ENCODE measurements around the gene H2BW1.
"Not testable (repeated sequence)": the region's sequence is repeated elsewhere in the genome, so short reads cannot be mapped to it uniquely, and the experiment has no call there.

H2BW1 gene

DNA sequence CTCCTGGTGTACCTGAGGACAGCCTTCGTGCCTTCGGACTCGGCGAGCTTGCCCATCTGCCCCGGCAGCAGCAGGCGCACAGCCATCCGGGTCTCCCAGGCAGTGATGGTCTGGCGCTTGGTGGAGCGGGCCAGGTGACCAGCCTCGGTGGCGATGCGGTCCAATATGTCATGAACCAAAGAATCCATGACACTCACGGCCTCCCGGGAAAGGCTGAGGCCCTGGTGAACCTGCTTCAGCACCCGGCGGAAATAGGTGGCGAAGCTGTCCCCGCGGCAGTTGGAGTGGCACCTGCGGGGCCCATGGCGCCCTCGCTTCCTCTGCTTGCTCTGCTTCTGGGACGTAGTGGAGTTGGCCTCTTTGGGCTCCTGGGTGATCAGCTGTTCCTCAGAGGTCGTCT lies 350 bp downstream of the H2BW1 start:
- no peak for DNase-seq (ENCODE audit: low read depth)
- no peak overlapping the region for H3K4me3 ChIP-seq (replicated peaks; ENCODE audit: low read depth, low read length)
- TF ChIP-seq, protein P1, sequence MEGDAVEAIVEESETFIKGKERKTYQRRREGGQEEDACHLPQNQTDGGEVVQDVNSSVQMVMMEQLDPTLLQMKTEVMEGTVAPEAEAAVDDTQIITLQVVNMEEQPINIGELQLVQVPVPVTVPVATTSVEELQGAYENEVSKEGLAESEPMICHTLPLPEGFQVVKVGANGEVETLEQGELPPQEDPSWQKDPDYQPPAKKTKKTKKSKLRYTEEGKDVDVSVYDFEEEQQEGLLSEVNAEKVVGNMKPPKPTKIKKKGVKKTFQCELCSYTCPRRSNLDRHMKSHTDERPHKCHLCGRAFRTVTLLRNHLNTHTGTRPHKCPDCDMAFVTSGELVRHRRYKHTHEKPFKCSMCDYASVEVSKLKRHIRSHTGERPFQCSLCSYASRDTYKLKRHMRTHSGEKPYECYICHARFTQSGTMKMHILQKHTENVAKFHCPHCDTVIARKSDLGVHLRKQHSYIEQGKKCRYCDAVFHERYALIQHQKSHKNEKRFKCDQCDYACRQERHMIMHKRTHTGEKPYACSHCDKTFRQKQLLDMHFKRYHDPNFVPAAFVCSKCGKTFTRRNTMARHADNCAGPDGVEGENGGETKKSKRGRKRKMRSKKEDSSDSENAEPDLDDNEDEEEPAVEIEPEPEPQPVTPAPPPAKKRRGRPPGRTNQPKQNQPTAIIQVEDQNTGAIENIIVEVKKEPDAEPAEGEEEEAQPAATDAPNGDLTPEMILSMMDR (IDR thresholded peaks at IDR 0.05; ENCODE audit: low read length, missing control alignments) = no peak

DNA sequence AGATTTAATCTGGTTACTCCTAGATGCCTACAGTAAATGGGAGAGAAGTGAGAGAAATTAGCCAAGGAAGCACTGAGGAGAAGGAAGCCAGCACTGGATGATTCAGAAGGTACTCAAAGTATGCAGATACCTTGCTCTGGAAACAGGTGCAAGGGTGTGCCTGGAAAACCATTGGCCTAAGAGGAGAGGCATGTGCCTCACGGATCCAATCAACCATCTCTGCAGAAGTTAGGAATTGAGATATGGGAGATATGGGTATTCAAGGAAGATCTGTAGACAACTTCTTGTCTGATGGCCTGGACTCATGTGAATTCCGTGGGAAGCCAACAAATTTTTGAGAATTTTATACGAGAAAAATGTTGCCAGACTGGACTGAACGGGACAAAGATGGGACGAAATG lies 4.7 kb downstream of the H2BW1 start:
- TF ChIP-seq, protein P1 (IDR thresholded peaks at IDR 0.05; ENCODE audit: low read length, missing control alignments) = no peak
- H3K4me3 ChIP-seq (replicated peaks; ENCODE audit: low read depth, low read length) = no peak overlapping the region
- DNase-seq (ENCODE audit: low read depth) = no peak

DNA sequence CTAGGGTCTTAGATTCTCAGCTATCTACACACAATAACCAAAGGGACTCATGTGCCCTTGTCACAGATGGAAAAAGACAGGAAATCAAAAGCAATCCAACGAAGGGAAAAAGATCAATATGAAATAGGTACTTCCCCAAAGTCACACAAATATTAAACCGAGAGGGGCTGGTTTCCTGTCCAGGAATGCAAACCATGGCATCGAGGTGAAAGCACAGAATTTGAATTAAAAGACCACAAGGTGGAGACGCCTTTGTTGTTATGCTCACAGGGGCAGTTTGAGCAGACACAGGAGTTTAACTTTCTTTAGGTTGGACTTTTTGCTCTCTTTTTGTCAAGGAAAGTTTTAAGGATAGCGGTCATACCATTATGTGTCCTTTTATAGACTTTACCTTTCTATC lies 14.3 kb downstream of the H2BW1 start:
- no peak for DNase-seq (ENCODE audit: low read depth)
- no peak overlapping the region for H3K4me3 ChIP-seq (replicated peaks; ENCODE audit: low read depth, low read length)
- TF ChIP-seq, protein P1 (IDR thresholded peaks at IDR 0.05; ENCODE audit: low read length, missing control alignments) = no peak

DNA sequence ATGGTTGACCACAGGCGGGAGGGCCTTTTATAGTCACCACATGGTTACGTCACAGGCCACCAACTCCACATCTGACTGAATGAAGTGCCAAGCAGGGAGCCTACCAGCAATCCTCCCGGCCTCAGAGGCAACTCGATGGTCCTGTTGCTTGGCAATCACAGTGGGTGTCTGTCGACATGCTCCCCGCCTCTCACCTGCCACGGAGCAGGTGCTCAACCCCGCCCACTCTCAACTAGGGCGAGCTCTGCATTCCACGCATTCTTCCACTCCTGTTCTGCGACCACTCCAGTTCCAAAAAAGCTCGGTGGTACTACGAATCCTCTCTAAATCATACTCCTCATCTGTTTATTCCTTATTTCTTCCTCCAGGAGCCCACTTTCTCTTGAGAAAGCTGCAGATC lies 30.0 kb downstream of the H2BW1 start:
- DNase-seq (ENCODE audit: low read depth); H3K4me3 ChIP-seq (replicated peaks; ENCODE audit: low read depth, low read length): not testable (repeated sequence)

DNA sequence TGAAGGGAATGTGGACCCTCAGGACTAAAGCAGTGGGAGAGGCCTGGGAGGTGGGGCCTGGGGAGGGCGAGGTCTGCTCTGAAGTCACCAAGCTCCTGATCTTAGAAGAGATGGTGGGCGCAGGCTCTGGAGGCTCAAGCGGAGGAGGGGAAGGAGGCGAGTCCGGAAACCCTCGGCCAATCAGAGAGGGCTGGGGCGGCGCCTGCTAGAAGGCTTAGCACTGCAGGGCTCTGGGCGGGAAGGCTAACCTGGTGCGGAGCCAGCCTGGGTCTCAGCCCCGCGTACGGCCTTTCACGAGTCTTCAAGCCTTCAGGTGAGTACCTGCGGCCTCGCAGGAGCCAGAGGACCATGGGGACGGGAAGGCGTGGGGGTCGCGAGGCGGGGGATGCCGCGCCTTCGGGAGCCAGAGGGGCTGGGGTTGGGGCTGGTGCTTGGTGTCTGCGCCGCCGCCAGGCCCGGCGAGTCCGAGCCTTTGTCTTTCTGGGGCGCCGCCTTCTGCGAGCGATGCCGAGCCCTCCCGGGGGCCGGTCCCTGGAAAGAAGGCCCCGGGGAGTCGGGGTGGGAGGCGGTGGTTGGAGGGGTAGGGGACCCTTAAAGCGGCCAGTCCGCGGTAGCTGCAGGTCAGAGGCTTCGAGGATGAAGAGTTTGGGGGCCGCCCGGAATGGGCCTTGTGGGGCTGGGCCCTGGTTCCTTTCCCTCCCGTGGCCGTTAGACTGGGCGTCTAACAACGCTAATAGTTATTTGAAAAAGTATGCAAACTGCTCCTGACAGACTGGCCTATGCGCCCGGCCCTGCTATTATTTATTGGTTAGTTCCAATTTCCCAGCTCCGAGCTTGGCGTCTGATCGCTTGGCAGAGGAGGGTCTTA lies 50.9 kb downstream of the H2BW1 start, which contains the start of gene TMSB15B:
Gene TMSB15B, plus strand, starts transcription at position 217 of the 868 bp plus-strand sequence.
- DNase-seq (ENCODE audit: low read depth); H3K4me3 ChIP-seq (replicated peaks; ENCODE audit: low read depth, low read length): not testable (repeated sequence)
